ENCODE data around the gene FAM177B. TPM values are rescaled to one million over a fixed set of nuclear protein-coding genes. Genes with fewer than 3 reads are reported as not detected.

The FAM177B gene
- total RNA-seq, 4 donors from 2014 or later, result 1.0 to 22.7 TPM; not detected in 2

DNA sequence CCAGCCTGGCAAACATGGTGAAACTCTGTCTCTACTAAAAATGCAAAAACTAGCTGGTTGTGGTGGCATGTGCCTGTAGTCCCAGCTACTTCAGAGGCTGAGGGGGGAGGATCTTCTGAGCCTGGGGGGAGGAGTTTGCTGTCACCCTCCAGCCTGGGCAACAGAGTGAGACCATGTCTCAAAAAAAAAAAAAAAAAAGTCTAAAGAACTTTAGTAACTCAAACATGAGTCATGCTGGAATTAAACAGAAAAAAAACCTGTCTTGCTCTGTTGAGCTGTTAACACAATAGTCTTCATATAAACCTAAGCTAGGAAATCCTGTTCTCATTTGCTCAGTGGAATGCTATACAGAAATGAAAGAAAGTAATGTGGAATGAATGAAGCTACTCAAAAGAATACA lies 61.1 kb downstream of the FAM177B start:
- no peak overlapping the region for H3K27ac ChIP-seq
- peaks cover 0 to 1% (median 0%) of the 10 kb centered on the region in 4 donors for H3K4me1 ChIP-seq
- H3K9me3 ChIP-seq, result no peaks in the 10 kb centered on the region
- no peak for DNase-seq (ENCODE audit: low spot score in 2 of 2)
- no peaks in the 10 kb centered on the region for H3K36me3 ChIP-seq
- no peak overlapping the region for H3K4me3 ChIP-seq
- no peaks in the 10 kb centered on the region for H3K27me3 ChIP-seq
- no peak for TF ChIP-seq EP300 (IDR thresholded peaks at IDR 0.05)
- TF ChIP-seq, protein P1, sequence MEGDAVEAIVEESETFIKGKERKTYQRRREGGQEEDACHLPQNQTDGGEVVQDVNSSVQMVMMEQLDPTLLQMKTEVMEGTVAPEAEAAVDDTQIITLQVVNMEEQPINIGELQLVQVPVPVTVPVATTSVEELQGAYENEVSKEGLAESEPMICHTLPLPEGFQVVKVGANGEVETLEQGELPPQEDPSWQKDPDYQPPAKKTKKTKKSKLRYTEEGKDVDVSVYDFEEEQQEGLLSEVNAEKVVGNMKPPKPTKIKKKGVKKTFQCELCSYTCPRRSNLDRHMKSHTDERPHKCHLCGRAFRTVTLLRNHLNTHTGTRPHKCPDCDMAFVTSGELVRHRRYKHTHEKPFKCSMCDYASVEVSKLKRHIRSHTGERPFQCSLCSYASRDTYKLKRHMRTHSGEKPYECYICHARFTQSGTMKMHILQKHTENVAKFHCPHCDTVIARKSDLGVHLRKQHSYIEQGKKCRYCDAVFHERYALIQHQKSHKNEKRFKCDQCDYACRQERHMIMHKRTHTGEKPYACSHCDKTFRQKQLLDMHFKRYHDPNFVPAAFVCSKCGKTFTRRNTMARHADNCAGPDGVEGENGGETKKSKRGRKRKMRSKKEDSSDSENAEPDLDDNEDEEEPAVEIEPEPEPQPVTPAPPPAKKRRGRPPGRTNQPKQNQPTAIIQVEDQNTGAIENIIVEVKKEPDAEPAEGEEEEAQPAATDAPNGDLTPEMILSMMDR (IDR thresholded peaks at IDR 0.05), result no peak
- no peak for TF ChIP-seq POLR2A (IDR thresholded peaks at IDR 0.05)

DNA sequence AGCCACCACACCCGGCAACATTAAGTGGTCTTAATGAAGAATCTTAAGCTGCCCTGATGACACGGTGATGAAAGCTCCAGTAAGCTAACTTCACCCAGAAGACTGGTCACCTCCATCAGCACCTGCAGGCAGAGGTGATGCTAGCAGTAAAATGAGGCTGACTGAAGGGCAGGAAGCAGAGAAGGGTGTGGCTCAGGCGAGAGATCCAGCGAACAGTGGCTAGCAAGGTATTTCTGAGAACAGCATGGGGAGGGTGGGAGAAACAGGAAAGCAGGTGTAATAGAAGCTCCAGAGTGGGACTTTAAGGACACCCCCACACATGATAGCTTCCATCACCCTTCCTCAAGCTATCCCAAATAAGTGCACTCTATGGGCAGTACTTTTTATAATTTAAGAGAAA lies 62.0 kb downstream of the FAM177B start:
- H3K27ac ChIP-seq, result no peak overlapping the region
- TF ChIP-seq, protein P1 (IDR thresholded peaks at IDR 0.05), result no peak
- no peak for TF ChIP-seq POLR2A (IDR thresholded peaks at IDR 0.05)
- TF ChIP-seq EP300 (IDR thresholded peaks at IDR 0.05), result no peak
- H3K9me3 ChIP-seq, result no peaks in the 10 kb centered on the region
- no peaks in the 10 kb centered on the region for H3K36me3 ChIP-seq
- H3K4me1 ChIP-seq, result no peaks in the 10 kb centered on the region
- no peak overlapping the region for H3K4me3 ChIP-seq
- WGBS, 2 donors, result 95 to 96% methylated on average over 4 of the region's 4 CpGs
- no peaks in the 10 kb centered on the region for H3K27me3 ChIP-seq
- DNase-seq (ENCODE audit: low spot score in 2 of 2), result no peak

Other genes with a start within 250 kb of the FAM177B start
- 1 to 10 TPM in 1 of 4 donors, under 1 TPM in 1, not detected in 2; 0.21 to 1.5 TPM for gene HHIPL2, start 189.1 kb upstream of the FAM177B start, total RNA-seq
- 10 to 100 TPM in 1 of 4 donors, 1 to 10 TPM in 3; 3.9 to 14.4 (median 8.0) TPM for gene TAF1A, start 147.3 kb upstream of the FAM177B start, total RNA-seq
- 10 to 100 TPM; 30.4 to 91.5 (median 61.0) TPM for gene MIA3, start 119.1 kb upstream of the FAM177B start, total RNA-seq
- gene AIDA, start 24.7 kb upstream of the FAM177B start, total RNA-seq, result 10 to 100 TPM; 67.8 to 90.2 (median 70.1) TPM
- gene BROX, start 24.6 kb upstream of the FAM177B start, total RNA-seq, result 10 to 100 TPM; 35.7 to 47.9 (median 41.4) TPM
- gene DISP1, start 77.8 kb downstream of the FAM177B start, total RNA-seq, result 10 to 100 TPM; 10.5 to 16.4 (median 15.7) TPM